ENCODE measurements around the gene C1QTNF6.

DNA sequence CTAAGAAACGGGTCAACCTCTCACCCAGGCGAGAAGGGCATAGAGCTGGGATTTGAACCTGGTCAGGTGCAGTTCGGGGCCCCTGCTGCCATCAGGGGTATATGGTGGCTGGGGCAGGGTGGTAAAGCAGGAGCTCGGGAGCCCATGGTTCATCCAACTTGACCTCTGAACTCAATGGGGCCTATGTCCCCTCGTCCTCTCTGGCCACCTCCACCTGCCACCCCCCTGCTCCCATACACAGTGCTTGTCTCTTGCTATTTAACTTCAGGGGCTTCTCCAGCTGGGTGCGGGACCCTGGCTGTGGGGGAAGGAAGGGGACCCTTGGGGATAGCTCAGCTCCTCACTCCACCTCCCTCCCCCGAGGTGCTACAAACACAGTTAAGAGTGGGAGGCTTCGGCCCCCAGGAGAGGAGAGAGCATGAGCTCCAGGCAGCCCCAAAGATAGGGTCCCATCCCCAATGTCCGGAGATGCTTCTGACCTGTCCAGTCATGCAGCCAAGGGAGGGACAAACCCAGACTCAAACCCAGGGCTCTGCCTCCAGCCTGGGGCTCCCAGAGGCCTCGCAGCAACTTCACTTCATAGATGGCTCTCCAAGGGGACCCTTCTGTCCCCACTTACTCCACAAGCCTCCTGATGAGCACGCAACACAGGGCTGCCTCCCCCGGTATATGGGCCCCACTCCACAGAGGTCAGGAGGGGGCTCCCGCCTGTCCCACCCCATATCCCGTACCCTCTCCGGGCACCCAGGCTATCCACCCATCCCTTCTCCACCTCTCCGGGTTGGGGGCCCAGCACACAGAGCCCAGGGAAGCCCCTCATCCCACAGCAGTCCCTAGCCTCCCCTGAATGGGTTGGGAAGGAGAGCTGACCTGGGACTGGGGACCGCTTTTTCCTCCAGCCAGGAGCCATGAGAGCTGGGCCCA is 39.0 kb downstream of the C1QTNF6 start:
- no peak for TF ChIP-seq POLR2A (IDR thresholded peaks at IDR 0.05)
- TF ChIP-seq, protein P1, sequence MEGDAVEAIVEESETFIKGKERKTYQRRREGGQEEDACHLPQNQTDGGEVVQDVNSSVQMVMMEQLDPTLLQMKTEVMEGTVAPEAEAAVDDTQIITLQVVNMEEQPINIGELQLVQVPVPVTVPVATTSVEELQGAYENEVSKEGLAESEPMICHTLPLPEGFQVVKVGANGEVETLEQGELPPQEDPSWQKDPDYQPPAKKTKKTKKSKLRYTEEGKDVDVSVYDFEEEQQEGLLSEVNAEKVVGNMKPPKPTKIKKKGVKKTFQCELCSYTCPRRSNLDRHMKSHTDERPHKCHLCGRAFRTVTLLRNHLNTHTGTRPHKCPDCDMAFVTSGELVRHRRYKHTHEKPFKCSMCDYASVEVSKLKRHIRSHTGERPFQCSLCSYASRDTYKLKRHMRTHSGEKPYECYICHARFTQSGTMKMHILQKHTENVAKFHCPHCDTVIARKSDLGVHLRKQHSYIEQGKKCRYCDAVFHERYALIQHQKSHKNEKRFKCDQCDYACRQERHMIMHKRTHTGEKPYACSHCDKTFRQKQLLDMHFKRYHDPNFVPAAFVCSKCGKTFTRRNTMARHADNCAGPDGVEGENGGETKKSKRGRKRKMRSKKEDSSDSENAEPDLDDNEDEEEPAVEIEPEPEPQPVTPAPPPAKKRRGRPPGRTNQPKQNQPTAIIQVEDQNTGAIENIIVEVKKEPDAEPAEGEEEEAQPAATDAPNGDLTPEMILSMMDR (IDR thresholded peaks at IDR 0.05): no peak

Measured in testis (tissue), 2 donors.